NT2/D1 (cell line): ENCODE results near the gene KRT9.

ENCODE experiments used
- DNase-seq: peaks from one replicate; pipeline ENCODE4 v3.0.0-alpha.2; 2011; ENCODE audit warnings: low read depth, low spot score
- H3K27me3 ChIP-seq: 2 replicates; pipeline ENCODE4 v1.6.0; 2011; ENCODE audit warnings: mild to moderate bottlenecking; ENCODE audit not compliant: insufficient read length, insufficient read depth
- H3K36me3 ChIP-seq: 2 replicates; pipeline ENCODE4 v1.6.1; 2011; ENCODE audit warnings: mild to moderate bottlenecking, low read length, mixed read lengths; ENCODE audit not compliant: insufficient read depth, insufficient read length
- H3K4me1 ChIP-seq: 2 replicates; pipeline ENCODE4 v1.5.1; 2011; ENCODE audit not compliant: insufficient read depth, insufficient read length
- H3K4me3 ChIP-seq: 2 replicates; pipeline ENCODE4 v1.5.1; 2011; ENCODE audit warnings: low read depth; ENCODE audit not compliant: insufficient read length
- H3K9ac ChIP-seq: 2 replicates; pipeline ENCODE4 v1.6.0; 2011; ENCODE audit warnings: low read depth; ENCODE audit not compliant: insufficient read length
- H3K9me3 ChIP-seq: 2 replicates; pipeline ENCODE4 v1.5.1; 2011; ENCODE audit warnings: mild to moderate bottlenecking, low read length; ENCODE audit not compliant: insufficient read depth
- SUZ12 ChIP-seq: IDR thresholded peaks from 2 replicates; pipeline ENCODE4 v1.6.1; 2011; ENCODE audit not compliant: insufficient read length, insufficient read depth; ENCODE audit errors: extremely low read depth
- YY1 ChIP-seq: IDR thresholded peaks from 2 replicates; pipeline ENCODE4 v1.6.1; 2011; ENCODE audit not compliant: insufficient read length, insufficient read depth
- ZNF274 ChIP-seq: IDR thresholded peaks from 2 replicates; pipeline ENCODE4 v1.6.1; 2011; ENCODE audit warnings: mild to moderate bottlenecking, low read depth, low read length

Gene KRT9

GRCh38 chr17:41532947-41533570 lies 38.8 kb downstream of the KRT9 start:
- Histone ChIP-seq H3K4me1 (peaks cover 29% of the 10 kb centered on the region), H3K9ac (no peak overlapping the region), H3K4me3 (no peak overlapping the region), H3K27me3 (no peaks in the 10 kb centered on the region), H3K9me3 (no peaks in the 10 kb centered on the region), H3K36me3 (no peaks in the 10 kb centered on the region)
- no peak for DNase-seq
- TF ChIP-seq ZNF274 = no peak
- TF ChIP-seq SUZ12 = no peak
- no peak for TF ChIP-seq YY1

GRCh38 chr17:41531993-41532392 lies 39.9 kb downstream of the KRT9 start:
- no peaks in the 10 kb centered on the region for H3K27me3 ChIP-seq
- peaks cover under 1% of the 10 kb centered on the region for H3K36me3 ChIP-seq
- H3K4me3 ChIP-seq = no peak overlapping the region
- no peak overlapping the region for H3K9ac ChIP-seq
- TF ChIP-seq YY1 (no peak), SUZ12 (no peak), ZNF274 (no peak)
- peaks cover 23% of the 10 kb centered on the region for H3K4me1 ChIP-seq
- DNase-seq = no peak
- no peaks in the 10 kb centered on the region for H3K9me3 ChIP-seq

- no peak overlapping the region for H3K4me3 ChIP-seq
- H3K9me3 ChIP-seq = no peaks in the 10 kb centered on the region
- H3K9ac ChIP-seq = no peak overlapping the region
- peaks cover 14% of the 10 kb centered on the region for H3K4me1 ChIP-seq
- no peak for DNase-seq
- H3K27me3 ChIP-seq = no peaks in the 10 kb centered on the region
- peaks cover 6% of the 10 kb centered on the region for H3K36me3 ChIP-seq
- TF ChIP-seq ZNF274 (no peak), SUZ12 (no peak), YY1 (no peak)
Measured at GRCh38 chr17:41530062-41531048, 41.5 kb downstream of the KRT9 start.

GRCh38 chr17:41529491-41529915 lies 42.4 kb downstream of the KRT9 start:
- Histone ChIP-seq H3K9me3 (no peaks in the 10 kb centered on the region), H3K4me1 (peaks cover 12% of the 10 kb centered on the region), H3K27me3 (no peaks in the 10 kb centered on the region), H3K4me3 (no peak overlapping the region), H3K9ac (no peak overlapping the region), H3K36me3 (peaks cover 15% of the 10 kb centered on the region)
- TF ChIP-seq YY1 (no peak), SUZ12 (no peak), ZNF274 (no peak)
- no peak for DNase-seq

- H3K9ac ChIP-seq = peak overlapping the region; percentile 54
- no peak overlapping the region for H3K4me3 ChIP-seq
- TF ChIP-seq SUZ12 (no peak), ZNF274 (no peak), YY1 (no peak)
- peaks cover 20% of the 10 kb centered on the region for H3K36me3 ChIP-seq
- no peak for DNase-seq
- H3K27me3 ChIP-seq = no peaks in the 10 kb centered on the region
- H3K4me1 ChIP-seq = peaks cover 12% of the 10 kb centered on the region
- no peaks in the 10 kb centered on the region for H3K9me3 ChIP-seq
Measured at GRCh38 chr17:41528959-41529353, 42.9 kb downstream of the KRT9 start.

- no peak for TF ChIP-seq ZNF274
- TF ChIP-seq SUZ12 = no peak
- no peak for TF ChIP-seq YY1
- peak overlapping the region; percentile 82 for H3K9ac ChIP-seq
- H3K9me3 ChIP-seq = no peaks in the 10 kb centered on the region
- H3K27me3 ChIP-seq = no peaks in the 10 kb centered on the region
- peaks cover 14% of the 10 kb centered on the region for H3K4me1 ChIP-seq
- peak overlapping the region; percentile 76 for H3K4me3 ChIP-seq
- DNase-seq = no peak
- H3K36me3 ChIP-seq = peaks cover 36% of the 10 kb centered on the region
Measured at GRCh38 chr17:41527063-41528023, 44.5 kb downstream of the KRT9 start.
